NCI-H345 treated with DMSO at 0.1 percent for 48 hours (cell line): ENCODE results near the gene ANKRD23.
"Not testable (repeated sequence)": the region's sequence is repeated elsewhere in the genome, so short reads cannot be mapped to it uniquely, and the experiment has no call there.

ENCODE experiments used
- DNase-seq: peaks from one replicate; lab custom pipeline; 2025; ENCODE audit not compliant: unreplicated experiment; lab: John Stamatoyannopoulos, UW

The ANKRD23 gene

GRCh38 chr2:96801005-96801785 is 42.6 kb downstream of the ANKRD23 start:
- DNase-seq: peak; percentile 8

GRCh38 chr2:96800061-96801004 is 43.5 kb downstream of the ANKRD23 start:
- no peak for DNase-seq

- DNase-seq: no peak
These were observed 44.2 kb downstream of the ANKRD23 start for GRCh38 chr2:96799623-96799935.

GRCh38 chr2:96798733-96799622 is 44.8 kb downstream of the ANKRD23 start:
- no peak for DNase-seq

DNA sequence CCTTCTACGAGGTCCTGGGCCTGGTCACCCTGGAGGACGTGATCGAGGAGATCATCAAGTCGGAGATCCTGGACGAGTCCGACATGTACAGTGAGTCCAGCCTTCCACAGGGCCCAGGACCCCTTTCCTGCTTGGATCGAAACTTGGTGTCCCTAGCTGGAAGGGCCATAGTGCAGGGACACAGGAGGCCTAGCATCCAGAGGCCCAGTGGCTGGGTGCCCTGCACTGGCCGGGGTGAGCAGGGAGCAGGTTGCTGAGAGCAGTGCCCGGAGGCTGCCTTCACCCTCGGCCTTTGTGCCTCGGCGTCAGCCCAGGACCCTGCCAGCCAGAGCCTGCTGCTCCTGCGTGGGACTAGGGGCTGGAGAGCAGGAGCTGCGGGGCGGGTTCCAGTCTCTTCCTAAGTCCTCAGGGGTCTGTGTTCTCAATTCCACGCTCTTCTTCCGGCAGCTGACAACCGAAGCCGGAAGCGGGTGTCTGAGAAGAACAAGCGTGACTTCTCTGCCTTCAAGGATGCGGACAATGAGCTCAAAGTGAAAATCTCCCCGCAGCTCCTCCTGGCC is 46.7 kb downstream of the ANKRD23 start:
- no peak for DNase-seq

GRCh38 chr2:96796497-96796896 is 47.3 kb downstream of the ANKRD23 start:
- not testable (repeated sequence) for DNase-seq

GRCh38 chr2:96795076-96795475 is 48.7 kb downstream of the ANKRD23 start:
- DNase-seq: no peak

DNA sequence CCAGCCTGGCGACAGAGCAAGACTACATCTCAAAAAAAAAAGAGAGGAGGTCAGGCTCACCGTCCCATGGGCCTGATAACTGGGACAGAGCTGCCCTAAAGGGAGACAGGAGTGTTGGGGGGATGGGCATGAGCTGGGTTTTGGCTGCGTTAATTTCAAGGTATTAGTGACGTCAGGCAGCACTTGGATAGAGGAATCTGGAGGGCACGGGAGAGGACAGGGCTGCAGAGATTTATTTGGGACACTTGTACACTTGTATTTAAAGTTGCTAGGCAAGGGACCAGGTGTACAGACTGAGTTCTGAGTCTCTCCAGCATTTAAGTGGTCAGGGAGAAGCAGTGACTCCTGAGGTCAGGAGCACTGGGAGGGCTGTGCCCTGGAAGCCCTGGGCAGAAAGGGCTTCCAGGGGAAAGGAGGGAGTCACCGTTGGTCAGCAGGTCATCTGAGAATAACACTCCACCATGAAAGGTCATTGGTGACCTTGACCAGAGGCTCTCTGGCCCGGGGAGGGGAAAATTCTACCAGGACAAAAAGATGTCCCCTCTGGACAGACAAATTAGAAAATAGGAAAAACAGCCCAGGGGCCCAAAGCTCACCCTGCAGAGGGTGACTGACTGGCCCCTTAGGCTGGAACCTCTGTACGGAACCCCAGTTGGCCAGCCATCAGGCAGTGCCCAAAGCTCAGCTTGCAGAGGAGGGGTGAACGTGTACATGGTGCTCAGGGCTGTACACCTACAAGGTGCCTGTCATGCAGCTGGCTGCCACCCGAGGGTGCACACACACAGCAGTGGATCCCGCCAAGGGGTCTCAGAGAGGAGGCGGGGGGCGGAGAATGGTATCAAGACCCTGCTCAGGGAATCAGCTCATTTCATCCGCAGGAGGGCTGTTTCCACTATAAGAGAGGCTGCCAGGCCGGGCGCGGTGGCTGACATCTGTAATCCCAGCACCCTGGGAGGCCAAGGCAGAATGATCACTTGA is 50.8 kb downstream of the ANKRD23 start:
- DNase-seq: no peak

- no peak for DNase-seq
These were observed 54.6 kb downstream of the ANKRD23 start for GRCh38 chr2:96789245-96789617.

DNA sequence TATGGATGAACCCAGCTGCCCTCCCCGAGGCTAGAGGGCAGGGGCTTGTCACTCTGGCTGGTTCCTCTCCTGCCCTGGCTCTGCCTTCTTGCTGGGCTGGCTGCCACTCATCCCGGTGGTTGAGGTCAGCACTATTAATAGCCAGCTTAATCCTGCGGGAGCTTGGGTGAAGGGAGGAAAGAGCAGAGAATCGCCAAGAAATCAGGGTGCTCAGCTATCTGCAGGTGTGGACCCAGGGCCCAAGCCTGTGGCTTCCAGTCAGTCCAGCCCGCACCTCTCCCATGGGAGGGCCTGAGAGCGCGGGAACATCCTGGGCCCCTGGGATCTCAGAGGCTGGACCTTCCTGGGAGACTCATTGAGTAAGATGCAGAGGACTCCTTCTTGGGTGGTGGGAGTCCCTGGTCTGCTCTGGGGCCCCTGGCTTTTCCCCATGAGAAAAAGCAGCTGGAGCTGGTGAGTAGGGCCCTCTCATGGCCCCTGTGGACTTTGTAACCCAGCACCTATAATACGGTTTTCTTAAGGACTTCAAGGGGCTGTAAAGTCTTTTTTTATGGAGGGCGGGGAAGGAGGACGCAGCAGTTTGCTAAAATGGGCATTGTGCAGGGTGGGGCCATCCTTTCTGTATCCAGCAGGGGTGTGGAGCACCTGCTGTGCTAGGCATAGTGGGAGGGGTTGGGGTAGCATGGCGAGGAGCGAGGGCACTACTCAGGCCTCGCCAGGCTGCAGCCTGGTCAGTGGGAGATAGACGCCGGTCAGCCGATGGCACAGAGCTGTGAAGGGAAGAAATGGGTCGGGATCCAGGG is 55.2 kb downstream of the ANKRD23 start:
- no peak for DNase-seq
